SJSA1 (cell line): ENCODE measurements around the gene RNPEPL1. TPM values are rescaled to one million over a fixed set of nuclear protein-coding genes. Genes with fewer than 3 reads are reported as not detected.

Experiments
- DNase-seq, 2 experiments: peaks; one replicate each; pipeline ENCODE4 v3.0.0-alpha.2; 2015 to 2020; ENCODE audit warnings: low spot score in 2 of 2, low read depth in 1 of 2
- H3K27ac ChIP-seq: fragments of 250-450 bp; sonication (Bioruptor Pico); 2 replicates; pipeline ENCODE4 v1.5.1; 2020; ENCODE audit warnings: mild to moderate bottlenecking, moderate library complexity
- H3K27me3 ChIP-seq: fragments of 250-450 bp; sonication (Bioruptor Pico); replicated peaks from 2 replicates; pipeline ENCODE4 v1.5.1; 2020; ENCODE audit warnings: mild to moderate bottlenecking, moderate library complexity
- H3K36me3 ChIP-seq: fragments of 250-450 bp; sonication (Bioruptor Pico); 2 replicates; pipeline ENCODE4 v1.5.1; 2020; ENCODE audit warnings: mild to moderate bottlenecking
- H3K4me1 ChIP-seq: fragments of 250-450 bp; sonication (Bioruptor Pico); replicated peaks from 2 replicates; pipeline ENCODE4 v1.6.1; 2021; ENCODE audit warnings: mild to moderate bottlenecking
- H3K4me3 ChIP-seq: fragments of 250-450 bp; sonication (Bioruptor Pico); 2 replicates; pipeline ENCODE4 v1.5.1; 2020; ENCODE audit warnings: mild to moderate bottlenecking
- H3K9me3 ChIP-seq: fragments of 250-450 bp; sonication (Bioruptor Pico); replicated peaks from 2 replicates; pipeline ENCODE4 v1.5.1; 2020; ENCODE audit warnings: mild to moderate bottlenecking
- total RNA-seq: library from RNA; depleted of rRNA; stranded (reverse); fragments of >200 nt; shearing (Covaris generic); gene quantifications from 2 replicates; pipeline ENCODE4 v1.2.3, GENCODE V29; 2014

The RNPEPL1 gene
- total RNA-seq, 1 experiment from 2014 or later = 14.3 TPM

DNA sequence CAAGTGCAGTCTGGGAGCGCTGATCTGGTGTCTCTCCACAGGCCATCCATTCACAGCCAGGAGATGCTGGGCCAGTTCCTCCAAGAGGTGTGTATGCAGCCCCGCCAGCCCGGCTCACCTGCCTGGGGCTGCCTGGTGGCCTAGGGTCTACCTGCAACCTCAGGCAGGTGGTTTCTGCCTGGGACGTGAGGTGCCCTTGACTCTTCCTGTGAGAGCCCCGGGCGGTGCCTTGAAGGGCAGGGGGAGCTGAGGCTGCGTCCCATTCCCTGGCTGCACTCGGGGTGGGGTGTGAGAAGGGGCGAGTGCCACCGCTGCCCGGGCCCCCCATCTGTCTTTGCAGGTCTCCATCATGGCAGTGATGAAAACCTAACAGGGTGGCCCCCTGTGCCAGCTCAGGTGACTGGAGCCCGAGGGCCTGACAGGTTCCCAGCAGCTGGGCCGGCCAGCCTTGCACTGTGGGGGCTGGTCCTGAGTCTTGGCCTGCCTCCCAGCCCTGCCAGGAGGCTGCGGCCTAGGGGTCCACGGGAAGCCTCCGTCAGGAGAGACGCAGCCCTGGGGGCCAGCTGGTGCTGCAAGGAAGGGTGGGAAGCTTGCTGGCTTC, 30.1 kb downstream of the RNPEPL1 start:
- Histone ChIP-seq H3K9me3 (no peaks in the 10 kb centered on the region), H3K36me3 (peaks cover 12% of the 10 kb centered on the region; the same call in 1 of the 2 replicates), H3K4me3 (no peak overlapping the region), H3K4me1 (no peaks in the 10 kb centered on the region), H3K27ac (no peak overlapping the region), H3K27me3 (no peaks in the 10 kb centered on the region)
- DNase-seq = no peak

DNA sequence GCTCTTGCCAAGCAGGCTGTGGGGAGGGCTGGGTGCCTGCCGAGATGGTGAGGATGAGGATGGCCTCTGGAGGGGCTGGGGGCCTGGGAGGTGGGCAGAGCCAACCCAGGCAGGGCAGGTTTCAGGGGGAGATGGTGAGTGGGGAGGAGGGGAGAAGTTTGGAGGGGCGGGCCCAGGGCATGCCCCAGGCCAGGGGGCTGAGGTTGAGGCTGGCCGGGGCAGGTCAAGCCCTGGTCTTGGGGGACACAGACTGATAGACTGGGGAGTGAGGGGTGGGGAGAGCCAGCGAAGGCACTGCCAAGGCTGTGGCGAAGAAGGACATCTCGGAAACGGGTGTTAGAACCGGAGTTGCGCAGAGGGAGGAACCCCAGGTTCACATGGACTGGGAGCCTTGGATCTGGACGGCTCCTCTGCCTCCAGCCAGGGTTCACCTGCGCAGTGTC, 30.9 kb downstream of the RNPEPL1 start:
- no peaks in the 10 kb centered on the region for H3K4me1 ChIP-seq
- no peak overlapping the region for H3K27ac ChIP-seq
- H3K4me3 ChIP-seq = no peak overlapping the region
- H3K27me3 ChIP-seq = no peaks in the 10 kb centered on the region
- H3K9me3 ChIP-seq = no peaks in the 10 kb centered on the region
- H3K36me3 ChIP-seq = peaks cover 12% of the 10 kb centered on the region; the same call in 1 of the 2 replicates
- no peak for DNase-seq

DNA sequence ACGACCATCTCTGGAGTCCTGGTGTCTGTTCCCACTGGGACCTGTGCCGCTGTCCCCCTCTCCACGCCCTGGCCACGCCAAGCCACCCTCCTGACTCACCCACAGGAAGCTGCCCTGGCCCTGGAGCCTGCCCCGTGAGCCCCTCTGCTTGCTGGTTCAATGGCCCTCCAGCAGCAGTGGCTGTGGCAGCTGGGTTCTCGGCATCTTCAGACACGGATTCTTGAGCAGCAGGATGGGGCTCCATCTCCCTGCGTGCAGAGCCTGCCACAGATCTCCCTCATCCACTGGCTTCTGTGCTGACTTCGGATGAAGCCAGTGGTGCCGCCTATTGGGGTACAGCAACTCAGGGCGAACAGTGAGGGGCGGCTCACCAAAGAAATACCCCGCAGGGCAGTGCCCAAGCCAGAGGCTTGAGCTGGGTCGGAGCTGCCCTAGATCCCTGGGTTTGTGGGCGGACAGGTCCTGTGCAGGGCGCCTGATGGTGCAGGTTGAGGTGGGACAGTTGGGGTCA, 32.2 kb downstream of the RNPEPL1 start:
- no peak for DNase-seq
- Histone ChIP-seq H3K27ac (no peak overlapping the region), H3K27me3 (no peaks in the 10 kb centered on the region), H3K4me3 (no peak overlapping the region), H3K36me3 (peaks cover 9% of the 10 kb centered on the region; the same call in 1 of the 2 replicates), H3K4me1 (peaks cover 3% of the 10 kb centered on the region; the same call in 1 of the 2 replicates), H3K9me3 (no peaks in the 10 kb centered on the region)

DNA sequence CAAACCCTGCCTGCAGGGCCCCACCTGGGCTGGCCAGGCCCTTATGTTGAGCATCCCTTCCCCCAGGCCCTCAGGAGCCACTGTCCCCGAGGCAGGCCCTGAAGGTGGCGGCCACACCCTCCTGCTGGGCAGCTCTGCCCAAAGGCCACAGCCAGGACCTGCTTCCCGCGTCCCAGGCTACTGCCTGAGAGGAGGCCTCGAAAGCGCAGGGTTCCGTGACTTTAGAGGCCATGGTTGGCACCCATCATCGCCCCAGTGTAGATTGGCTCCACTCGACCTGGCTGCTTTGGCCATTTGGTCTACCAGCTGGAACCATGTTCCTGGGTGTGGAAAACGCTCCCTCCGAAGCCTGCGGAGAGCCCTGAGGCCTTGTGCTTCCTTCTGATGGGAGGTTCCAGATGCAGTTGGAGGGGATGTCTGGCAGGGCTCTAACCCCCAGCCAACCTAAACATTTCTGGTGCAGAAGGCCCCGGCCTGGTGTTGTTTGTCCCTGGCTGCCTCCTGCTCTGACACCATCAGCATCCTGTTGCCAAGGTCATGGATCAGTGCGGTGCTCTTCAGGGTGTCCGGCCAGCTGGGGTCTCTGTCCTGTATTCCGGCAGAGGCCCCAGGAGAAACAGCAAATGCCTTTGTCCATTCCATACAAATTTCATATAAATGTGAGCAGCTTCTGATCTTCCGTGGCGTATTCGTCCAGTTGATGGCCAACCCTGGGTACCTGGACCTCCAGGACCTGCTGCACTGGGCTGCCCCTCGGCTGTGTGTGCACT, 33.0 kb downstream of the RNPEPL1 start:
- Histone ChIP-seq H3K36me3 (peaks cover 2% of the 10 kb centered on the region; the same call in 1 of the 2 replicates), H3K27me3 (no peaks in the 10 kb centered on the region), H3K4me3 (no peak overlapping the region), H3K4me1 (peaks cover 3% of the 10 kb centered on the region; the same call in 1 of the 2 replicates), H3K9me3 (no peaks in the 10 kb centered on the region), H3K27ac (no peak overlapping the region)
- no peak for DNase-seq

DNA sequence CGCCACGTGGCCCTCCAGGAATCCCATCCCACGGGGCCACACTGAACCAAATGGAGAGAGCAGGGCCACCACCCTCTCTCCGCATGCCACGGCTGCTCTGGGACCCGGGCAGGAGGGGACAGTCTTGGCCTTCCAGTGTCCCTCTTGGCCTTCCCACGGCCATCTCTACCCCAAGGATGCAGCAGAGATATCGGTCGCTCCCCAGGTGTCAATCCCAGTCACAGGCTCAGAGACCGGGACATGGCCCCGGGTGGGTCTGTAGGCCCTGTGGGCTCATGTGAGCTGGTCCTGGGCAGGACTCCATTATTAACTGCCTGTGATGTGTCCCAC, 33.5 kb downstream of the RNPEPL1 start:
- Histone ChIP-seq H3K27me3 (no peaks in the 10 kb centered on the region), H3K9me3 (no peaks in the 10 kb centered on the region), H3K27ac (no peak overlapping the region), H3K36me3 (no peaks in the 10 kb centered on the region; the same call in 1 of the 2 replicates), H3K4me3 (no peak overlapping the region), H3K4me1 (peaks cover 3% of the 10 kb centered on the region; the same call in 1 of the 2 replicates)
- DNase-seq = no peak

DNA sequence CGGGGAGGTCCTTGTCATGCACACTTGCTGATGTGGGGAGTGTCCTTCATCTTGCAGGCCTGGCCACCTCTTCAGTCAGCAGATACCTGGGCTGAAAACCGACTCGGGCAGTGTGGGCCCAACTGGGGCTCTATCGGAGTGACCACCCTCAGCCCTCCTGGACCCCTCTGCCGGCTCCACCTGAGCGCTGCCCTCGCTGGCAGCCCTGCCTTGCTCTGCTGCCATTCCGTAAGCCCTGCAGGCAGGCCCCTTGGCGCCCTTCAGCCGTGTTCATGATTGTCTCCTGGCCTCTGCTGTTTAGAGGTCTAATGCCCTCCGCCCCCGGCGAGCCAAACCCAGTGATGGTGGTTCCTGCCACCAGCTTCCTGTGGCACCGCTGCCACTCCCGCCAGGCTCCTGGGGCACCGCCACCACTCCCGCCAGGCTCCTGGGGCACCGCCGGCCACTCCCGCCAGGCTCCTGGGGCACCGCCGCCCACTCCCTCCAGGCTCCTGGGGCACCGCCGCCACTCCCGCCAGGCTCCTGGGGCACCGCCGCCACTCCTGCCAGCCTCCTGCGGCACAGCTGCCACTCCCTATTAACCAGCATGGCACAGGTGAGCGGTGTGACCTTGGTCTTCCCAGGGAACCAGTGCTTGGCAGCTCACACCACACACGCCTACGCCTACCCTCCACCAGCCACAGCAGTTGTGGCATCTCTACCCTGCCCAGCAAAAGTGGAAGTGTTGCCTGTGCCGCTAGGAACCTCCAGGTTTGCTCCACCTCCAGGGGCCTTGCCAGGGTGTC, 34.2 kb downstream of the RNPEPL1 start:
- Histone ChIP-seq H3K27ac (no peak overlapping the region), H3K4me3 (no peak overlapping the region), H3K36me3 (no peaks in the 10 kb centered on the region; the same call in 1 of the 2 replicates), H3K27me3 (no peaks in the 10 kb centered on the region), H3K9me3 (no peaks in the 10 kb centered on the region), H3K4me1 (peaks cover 3% of the 10 kb centered on the region; the same call in 1 of the 2 replicates)
- DNase-seq = no peak

DNA sequence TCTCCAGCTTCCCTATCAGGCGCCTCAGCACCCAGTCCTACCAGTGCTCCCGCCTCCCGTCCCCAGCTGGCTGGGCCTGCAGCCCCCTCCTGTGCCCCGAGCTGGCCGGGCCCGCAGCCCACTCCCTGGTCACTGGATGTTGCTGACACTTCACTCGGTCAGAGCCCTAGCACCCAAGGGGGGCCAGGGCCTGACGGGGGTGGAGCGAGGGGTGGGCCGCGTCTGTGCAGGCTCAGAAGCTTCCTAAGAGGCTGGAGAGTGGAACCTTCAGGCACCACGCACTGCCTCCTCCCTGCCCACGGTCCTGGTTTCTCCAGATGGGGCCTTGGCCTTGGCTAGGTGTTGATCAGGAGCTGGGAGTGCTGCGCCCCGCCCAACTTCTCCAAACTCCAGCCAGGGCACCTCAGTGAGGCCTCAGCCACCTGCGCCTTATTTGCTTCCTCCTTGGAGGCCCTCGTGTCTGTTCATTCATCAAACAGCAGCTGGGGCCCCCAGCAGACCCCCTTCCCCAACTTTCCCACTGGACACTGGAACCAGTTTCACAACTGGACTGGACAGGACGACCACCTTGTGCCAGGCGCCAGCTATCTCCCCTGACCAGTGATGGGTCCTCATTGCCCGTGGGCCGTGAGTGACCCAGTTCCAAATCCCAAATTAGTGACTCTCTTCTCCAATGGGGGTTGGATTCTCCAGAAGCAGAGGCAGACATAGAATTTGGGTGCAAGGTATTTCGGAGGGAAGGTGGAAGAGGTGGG, 35.0 kb downstream of the RNPEPL1 start:
- no peaks in the 10 kb centered on the region for H3K27me3 ChIP-seq
- H3K9me3 ChIP-seq = no peaks in the 10 kb centered on the region
- DNase-seq = no peak
- no peak overlapping the region for H3K27ac ChIP-seq
- no peaks in the 10 kb centered on the region; the same call in 1 of the 2 replicates for H3K36me3 ChIP-seq
- H3K4me1 ChIP-seq = peaks cover 3% of the 10 kb centered on the region; the same call in 1 of the 2 replicates
- no peak overlapping the region for H3K4me3 ChIP-seq

DNA sequence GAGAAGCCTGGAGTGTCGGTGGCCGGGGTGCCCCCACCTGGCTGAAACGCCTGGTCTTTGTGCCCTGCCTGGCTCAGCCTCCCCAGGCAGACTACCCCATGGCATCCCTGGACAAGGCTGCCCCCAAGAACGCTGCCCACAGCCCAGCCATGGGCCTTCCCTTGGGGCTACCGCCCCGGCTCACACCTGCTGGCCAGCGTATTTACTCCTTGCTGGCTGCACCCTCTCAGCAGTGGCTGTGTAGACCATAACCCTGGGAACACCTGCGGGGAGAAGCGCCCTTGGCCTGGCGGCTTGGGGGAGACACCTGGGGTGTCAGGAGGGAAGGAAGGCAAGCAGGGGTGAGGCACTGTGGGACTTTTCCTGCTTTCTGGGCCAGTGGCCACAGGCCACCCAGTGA, 35.6 kb downstream of the RNPEPL1 start:
- Histone ChIP-seq H3K4me1 (peaks cover 3% of the 10 kb centered on the region; the same call in 1 of the 2 replicates), H3K27me3 (no peaks in the 10 kb centered on the region), H3K36me3 (no peaks in the 10 kb centered on the region), H3K4me3 (no peak overlapping the region), H3K9me3 (no peaks in the 10 kb centered on the region), H3K27ac (no peak overlapping the region)
- DNase-seq = no peak

DNA sequence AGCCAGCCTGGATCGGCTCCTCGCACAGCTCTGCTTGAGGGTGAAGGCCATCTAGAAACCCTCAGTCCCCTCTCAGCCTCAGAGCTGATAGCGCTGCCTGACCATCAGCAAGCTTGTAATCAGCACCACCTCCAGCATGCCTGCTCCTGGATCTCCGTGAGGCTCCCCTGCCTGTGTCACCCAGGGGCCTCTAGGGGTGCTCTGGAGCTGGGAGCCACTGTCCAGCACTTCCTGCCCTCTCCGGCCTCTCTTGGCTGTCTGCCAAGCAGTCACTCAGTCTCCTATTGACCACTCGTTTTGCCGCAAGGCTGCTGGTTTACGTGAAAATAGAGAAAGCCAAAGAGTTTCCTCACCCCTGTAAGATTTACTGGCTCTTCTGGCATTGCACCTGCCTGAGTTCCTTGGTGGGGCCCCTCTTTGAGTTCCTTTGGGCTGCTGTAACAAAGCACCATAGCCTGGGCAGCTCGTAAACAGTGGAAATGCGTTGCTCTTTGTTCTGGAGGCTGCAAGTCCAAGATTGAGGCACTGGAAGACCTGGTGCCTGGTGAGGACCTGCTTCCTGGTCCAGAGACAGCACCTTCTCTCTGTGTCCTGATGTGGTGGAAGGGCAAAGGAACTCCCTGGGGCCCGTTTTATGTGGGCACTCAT, 36.1 kb downstream of the RNPEPL1 start:
- no peak overlapping the region for H3K4me3 ChIP-seq
- no peaks in the 10 kb centered on the region for H3K36me3 ChIP-seq
- no peaks in the 10 kb centered on the region for H3K27me3 ChIP-seq
- peak; percentile 46 to 81 for DNase-seq
- peaks cover 3% of the 10 kb centered on the region; the same call in 1 of the 2 replicates for H3K4me1 ChIP-seq
- H3K9me3 ChIP-seq = no peaks in the 10 kb centered on the region
- H3K27ac ChIP-seq = no peak overlapping the region

DNA sequence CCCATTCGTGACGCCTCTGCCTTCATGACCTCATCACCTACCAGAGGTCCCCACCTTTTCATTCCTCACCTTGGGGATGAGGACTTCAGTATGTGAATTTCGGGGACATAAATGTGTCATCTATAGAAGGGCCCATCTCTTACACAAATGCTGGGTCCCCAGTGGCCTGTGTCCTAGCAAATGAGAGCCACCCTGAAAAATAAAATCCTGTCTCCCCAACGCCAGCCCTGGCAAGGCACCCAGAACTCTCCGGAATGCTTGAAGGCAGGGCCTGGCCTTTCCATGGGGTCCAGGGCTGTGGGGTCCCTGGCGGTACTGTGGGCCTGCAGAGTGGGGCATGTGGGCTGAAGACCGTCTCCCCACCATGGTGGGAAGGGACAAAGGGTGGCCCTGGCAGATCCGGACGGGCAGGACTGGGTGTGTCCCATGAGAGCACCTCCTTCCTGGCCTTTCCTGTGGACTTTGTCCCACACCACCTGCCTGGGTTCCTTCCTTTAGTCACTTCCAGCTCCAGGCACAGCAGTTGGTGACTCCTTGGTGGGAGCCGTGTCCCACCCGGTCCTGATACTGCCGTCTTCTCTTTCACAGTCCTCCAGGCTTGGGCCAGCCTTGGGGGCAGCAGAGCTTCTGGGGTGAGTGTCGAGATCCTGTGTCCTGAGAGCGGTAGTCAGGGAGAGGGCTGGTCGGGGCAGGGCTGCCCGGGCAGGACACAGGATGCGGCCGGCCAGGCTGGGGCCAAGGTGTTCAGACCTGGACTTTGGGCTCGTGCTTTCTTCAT, 36.8 kb downstream of the RNPEPL1 start:
- Histone ChIP-seq H3K9me3 (no peaks in the 10 kb centered on the region), H3K27ac (no peak overlapping the region), H3K27me3 (no peaks in the 10 kb centered on the region), H3K36me3 (no peaks in the 10 kb centered on the region), H3K4me1 (peaks cover 3% of the 10 kb centered on the region; the same call in 1 of the 2 replicates), H3K4me3 (no peak overlapping the region)
- no peak for DNase-seq

DNA sequence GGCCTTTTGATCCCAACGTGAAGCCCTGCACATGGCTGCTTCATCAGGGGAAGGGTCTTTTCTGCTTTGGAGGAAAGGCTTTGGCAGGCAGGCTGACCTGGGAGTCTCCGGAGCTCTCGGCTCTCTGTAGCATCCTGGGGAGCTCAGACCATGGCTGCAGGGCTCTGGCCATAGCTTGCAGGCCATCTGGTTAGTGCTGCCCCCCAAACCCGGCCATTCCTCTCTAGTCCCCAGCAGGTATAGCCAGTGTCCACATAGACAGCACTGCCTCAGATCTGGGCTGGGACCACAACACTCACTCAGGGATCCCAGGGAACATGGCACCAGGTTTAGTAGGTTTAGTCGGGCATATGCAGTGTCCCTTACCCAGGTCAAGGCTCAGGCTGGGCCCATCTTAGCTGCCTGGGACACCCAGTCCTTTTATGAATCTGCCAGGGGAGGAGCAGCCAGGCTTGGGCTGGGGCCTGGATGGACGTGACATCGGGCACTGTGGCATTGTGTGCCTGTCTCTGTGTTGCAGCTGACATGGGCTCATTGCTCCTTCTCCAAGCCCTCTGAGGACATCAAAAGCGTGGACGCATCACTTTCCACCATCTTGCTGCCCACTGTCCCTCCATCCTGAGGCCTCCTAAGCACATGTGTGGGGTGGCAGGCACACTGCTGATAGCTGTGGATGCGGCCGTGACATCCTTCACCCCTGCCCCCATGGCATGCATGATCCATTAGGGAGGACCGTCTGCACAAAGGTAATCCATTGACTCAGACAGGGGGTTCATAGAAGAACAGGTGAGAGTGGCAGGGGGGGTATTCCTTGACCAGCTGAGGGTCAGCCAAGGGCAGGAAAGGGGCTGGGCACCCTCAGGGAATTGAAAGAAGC, 37.8 kb downstream of the RNPEPL1 start:
- H3K27me3 ChIP-seq = no peaks in the 10 kb centered on the region
- no peak overlapping the region for H3K4me3 ChIP-seq
- no peaks in the 10 kb centered on the region for H3K9me3 ChIP-seq
- no peak overlapping the region for H3K27ac ChIP-seq
- DNase-seq = no peak
- no peaks in the 10 kb centered on the region for H3K36me3 ChIP-seq
- peaks cover 3% of the 10 kb centered on the region; the same call in 1 of the 2 replicates for H3K4me1 ChIP-seq
